CD4-positive, alpha-beta T cell (primary cell): ENCODE data around the gene NOS1AP. TPM values are rescaled to one million over a fixed set of nuclear protein-coding genes. Genes with fewer than 3 reads are reported as not detected.

Experiments
- ATAC-seq: fragments of 200-7000 bp; cut with Tn5 transposase; one replicate; pipeline ENCODE4 v1.10.0; 2022; ENCODE audit warnings: mild to moderate bottlenecking; ENCODE audit not compliant: poor library complexity
- CTCF ChIA-PET: fragments of 350-600 bp; sonication (Branson Sonifier 250); formaldehyde crosslinking; loops from one replicate; lab custom pipeline; 2021; ENCODE audit warnings: antibody characterized with exemption, inconsistent platforms; lab: Charles Lee
- POLR2A ChIA-PET: fragments of 350-600 bp; sonication (Branson Sonifier 250); formaldehyde crosslinking; loops from one replicate; lab custom pipeline; 2021; ENCODE audit warnings: antibody characterized with exemption, inconsistent platforms; lab: Charles Lee
- DNase-seq, 14 experiments: peaks; one replicate each; pipeline ENCODE4 v3.0.0-alpha.2; 2013 to 2020; ENCODE audit warnings: mixed read lengths in 2 of 14
- H3K27ac ChIP-seq, 2 donors: one replicate each; pipeline versions ENCODE4 v1.5.1 to v1.7.0; 2013; ENCODE audit warnings: low read length in 2 of 2, low read depth in 1 of 2, mild to moderate bottlenecking in 1 of 2
- H3K27me3 ChIP-seq, 2 experiments: 1 replicate in 1 of 2; 2 replicates in 1 of 2; pipeline versions ENCODE4 v1.6.1 to v1.7.0; 2013; ENCODE audit warnings: low read length in 2 of 2, control low read depth in 1 of 2, mild to moderate bottlenecking in 1 of 2, moderate library complexity in 1 of 2; ENCODE audit not compliant: insufficient read depth in 2 of 2, control insufficient read depth in 1 of 2
- H3K36me3 ChIP-seq: one replicate; pipeline ENCODE4 v1.6.1; 2013; ENCODE audit warnings: low read length, control low read depth; ENCODE audit not compliant: insufficient read depth
- H3K4me1 ChIP-seq: one replicate; pipeline ENCODE4 v1.6.1; 2013; ENCODE audit warnings: low read length, control low read depth; ENCODE audit not compliant: insufficient read depth
- H3K4me3 ChIP-seq: one replicate; pipeline ENCODE4 v1.5.1; 2013; ENCODE audit warnings: mild to moderate bottlenecking, low read length, moderate library complexity
- H3K9me3 ChIP-seq, 2 experiments: 1 replicate in 1 of 2; 2 replicates in 1 of 2; pipeline versions ENCODE4 v1.6.1 to v1.7.0; 2013; ENCODE audit warnings: low read length in 2 of 2, mild to moderate bottlenecking in 2 of 2, control low read depth in 1 of 2, moderate library complexity in 1 of 2; ENCODE audit not compliant: control insufficient read depth in 1 of 2, insufficient read depth in 1 of 2
- H3K27ac Mint-ChIP-seq: one replicate; pipeline ENCODE4 v1.8.0; 2020; ENCODE audit warnings: mixed read lengths
- H3K27me3 Mint-ChIP-seq: one replicate; pipeline ENCODE4 v1.8.0; 2021; ENCODE audit warnings: mixed read lengths
- H3K36me3 Mint-ChIP-seq: one replicate; pipeline ENCODE4 v1.8.0; 2021; ENCODE audit warnings: low read depth, mixed read lengths
- H3K4me1 Mint-ChIP-seq: one replicate; pipeline ENCODE4 v1.8.0; 2021; ENCODE audit warnings: low read depth, mixed read lengths
- H3K4me3 Mint-ChIP-seq: one replicate; pipeline ENCODE4 v1.8.0; 2020; ENCODE audit warnings: mild to moderate bottlenecking, mixed read lengths
- H3K9me3 Mint-ChIP-seq: one replicate; pipeline ENCODE4 v1.8.0; 2020; ENCODE audit warnings: mixed read lengths
- CTCF ChIP-seq: fragments of 200-600 bp; IDR thresholded peaks from one replicate; pipeline ENCODE4 v1.8.0; 2022; ENCODE audit warnings: antibody characterized with exemption, mild to moderate bottlenecking
- intact Hi-C, 2 experiments: fragments of 100-400 bp; cut with DNase I in 1 of 2; cut with micrococcal nuclease in 1 of 2; formaldehyde crosslinking; loops; one replicate each; pipeline versions ENCODE4 v1.15.1 to v1.9.0; 2023 to 2025; cut with DNase I, micrococcal nuclease
- total RNA-seq, 174 experiments: library from RNA in 2 of 174; stranded (reverse) in 2 of 174; gene quantifications; one replicate each; pipeline ENCODE4 v1.2.3 and lab custom pipeline; 2021 to 2026

NOS1AP gene
- total RNA-seq, 2 experiments from 2014 or later: not detected

DNA sequence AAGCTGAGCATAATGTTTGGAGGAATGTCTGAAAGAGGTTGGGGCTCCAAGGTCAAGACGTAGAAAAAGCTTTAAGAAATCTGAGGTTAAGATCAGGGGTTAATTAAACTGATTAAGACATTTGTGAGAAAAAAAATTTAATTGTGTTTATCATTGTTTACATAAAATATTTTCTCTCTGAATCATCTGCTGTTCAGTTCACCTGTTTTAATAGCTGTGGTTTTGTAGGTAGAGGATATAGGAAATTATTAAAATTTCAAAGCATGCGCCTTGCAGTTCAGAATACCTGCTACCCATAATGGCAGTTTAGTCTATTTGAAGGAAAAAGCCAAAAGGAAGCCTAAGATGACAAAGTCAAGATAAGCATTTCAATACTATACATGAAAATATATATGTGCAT is 154.0 kb downstream of the NOS1AP start:
- peaks cover 38% of the 10 kb centered on the region for H3K27me3 Mint-ChIP-seq
- Histone ChIP-seq H3K4me1 (no peaks in the 10 kb centered on the region), H3K27me3 (peaks cover 0 to 3% of the 10 kb centered on the region in 2 experiments), H3K36me3 (no peaks in the 10 kb centered on the region), H3K27ac (no peak overlapping the region), H3K4me3 (no peak overlapping the region), H3K9me3 (no peaks in the 10 kb centered on the region)
- intact Hi-C loops: no loop called here
- H3K4me3 Mint-ChIP-seq: no peak overlapping the region
- ChIA-PET POLR2A (no interaction called here), CTCF (no interaction called here)
- no peaks in the 10 kb centered on the region for H3K36me3 Mint-ChIP-seq
- no peak for TF ChIP-seq CTCF
- DNase-seq (no peak), ATAC-seq (no peak)
- no peak overlapping the region for H3K27ac Mint-ChIP-seq
- H3K9me3 Mint-ChIP-seq: no peaks in the 10 kb centered on the region
- H3K4me1 Mint-ChIP-seq: no peaks in the 10 kb centered on the region

DNA sequence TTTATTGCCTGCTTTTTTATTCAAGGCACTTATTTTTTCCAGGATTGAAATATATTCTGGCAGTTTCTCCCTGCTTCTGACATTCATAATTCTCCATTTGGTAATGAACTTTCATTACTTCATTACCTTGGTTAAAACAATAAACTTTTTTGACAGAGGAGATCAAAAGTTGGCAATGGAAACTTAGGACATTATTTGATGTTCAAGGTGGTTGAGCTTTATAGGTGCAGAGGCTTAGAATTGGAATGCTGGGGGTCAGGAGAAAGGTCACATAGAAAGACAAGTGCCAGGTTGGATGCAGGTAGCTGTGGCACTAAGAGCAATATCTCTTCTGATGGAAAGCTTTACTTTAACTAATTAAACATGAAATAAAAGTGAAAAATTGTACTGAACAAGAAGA is 154.8 kb downstream of the NOS1AP start:
- intact Hi-C loops: no loop called here
- ATAC-seq (no peak), DNase-seq (no peak)
- no peaks in the 10 kb centered on the region for H3K9me3 Mint-ChIP-seq
- H3K4me1 ChIP-seq: no peaks in the 10 kb centered on the region
- ChIA-PET POLR2A (no interaction called here), CTCF (no interaction called here)
- no peaks in the 10 kb centered on the region for H3K9me3 ChIP-seq
- no peak overlapping the region for H3K4me3 Mint-ChIP-seq
- H3K27ac ChIP-seq: no peak overlapping the region
- H3K36me3 ChIP-seq: no peaks in the 10 kb centered on the region
- no peaks in the 10 kb centered on the region for H3K4me1 Mint-ChIP-seq
- no peak overlapping the region for H3K27ac Mint-ChIP-seq
- peaks cover 0 to 3% of the 10 kb centered on the region in 2 experiments for H3K27me3 ChIP-seq
- H3K36me3 Mint-ChIP-seq: no peaks in the 10 kb centered on the region
- peaks cover 32% of the 10 kb centered on the region for H3K27me3 Mint-ChIP-seq
- TF ChIP-seq CTCF: no peak
- H3K4me3 ChIP-seq: no peak overlapping the region

DNA sequence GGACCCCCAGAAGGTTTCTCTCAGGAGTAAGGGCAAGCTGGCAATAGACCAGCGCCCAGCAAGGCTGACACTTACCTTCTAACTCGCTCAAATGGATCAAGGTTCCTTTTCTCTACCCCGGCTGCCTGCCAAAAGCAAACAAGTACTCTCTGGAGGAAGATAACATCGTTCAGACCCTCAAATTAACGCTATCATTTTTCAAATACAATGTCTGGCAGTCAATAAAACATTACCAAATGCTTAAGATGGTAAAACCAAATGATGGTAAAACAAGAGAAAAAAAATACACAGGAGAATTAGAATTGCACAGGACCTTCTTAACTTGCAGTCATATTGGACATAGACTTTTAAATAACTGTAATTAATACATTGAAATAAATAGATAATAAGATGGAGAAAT is 159.1 kb downstream of the NOS1AP start:
- Histone ChIP-seq H3K27me3 (peaks cover 0 to 3% of the 10 kb centered on the region in 2 experiments), H3K4me3 (no peak overlapping the region), H3K4me1 (no peaks in the 10 kb centered on the region), H3K9me3 (no peaks in the 10 kb centered on the region), H3K36me3 (no peaks in the 10 kb centered on the region), H3K27ac (no peak overlapping the region)
- Mint-ChIP-seq H3K27ac (no peak overlapping the region), H3K27me3 (peaks cover 3% of the 10 kb centered on the region), H3K36me3 (no peaks in the 10 kb centered on the region), H3K4me1 (no peaks in the 10 kb centered on the region), H3K9me3 (no peaks in the 10 kb centered on the region), H3K4me3 (no peak overlapping the region)
- DNase-seq (no peak), ATAC-seq (no peak)
- ChIA-PET CTCF (no interaction called here), POLR2A (no interaction called here)
- intact Hi-C loops: no loop called here
- TF ChIP-seq CTCF: no peak
